ENCODE measurements around the gene NTM. TPM values are rescaled to one million over a fixed set of nuclear protein-coding genes. Genes with fewer than 3 reads are reported as not detected.

The NTM gene
- total and polyA plus RNA-seq, 7 donors = 0.07 to 1.1 (median 0.22) TPM; not detected in 2

DNA sequence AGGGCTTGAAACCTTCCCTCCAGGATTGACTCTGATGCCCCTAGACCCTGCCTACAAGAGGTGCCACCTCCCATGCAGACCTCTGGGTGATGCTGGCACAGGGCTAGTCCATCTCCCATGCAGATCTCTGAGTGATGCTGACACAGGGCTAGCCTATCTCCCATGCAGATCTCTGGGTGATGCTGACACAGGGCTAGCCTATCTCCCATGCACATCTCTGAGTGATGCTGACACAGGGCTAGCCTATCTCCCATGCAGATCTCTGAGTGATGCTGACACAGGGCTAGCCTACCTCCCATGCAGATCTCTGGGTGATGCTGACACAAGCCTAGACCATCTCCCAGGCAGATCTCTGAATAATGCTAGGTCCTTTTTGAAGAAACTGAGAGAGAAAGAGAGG lies 321.7 kb downstream of the NTM start:
- peaks cover 0 to 21% (median 0%) of the 10 kb centered on the region in 3 donors for H3K27me3 ChIP-seq (ENCODE audit: insufficient read depth in 3 of 3, low read length in 2 of 3)
- no peaks in the 10 kb centered on the region for H3K9me3 ChIP-seq
- no peaks in the 10 kb centered on the region for H3K36me3 ChIP-seq (ENCODE audit: insufficient read depth in 1 of 2, low read depth in 1 of 2)
- no peak overlapping the region for H3K27ac ChIP-seq
- DNase-seq (no peak), ATAC-seq (no peak)
- no peaks in the 10 kb centered on the region for H3K4me1 ChIP-seq
- TF ChIP-seq, protein P1, sequence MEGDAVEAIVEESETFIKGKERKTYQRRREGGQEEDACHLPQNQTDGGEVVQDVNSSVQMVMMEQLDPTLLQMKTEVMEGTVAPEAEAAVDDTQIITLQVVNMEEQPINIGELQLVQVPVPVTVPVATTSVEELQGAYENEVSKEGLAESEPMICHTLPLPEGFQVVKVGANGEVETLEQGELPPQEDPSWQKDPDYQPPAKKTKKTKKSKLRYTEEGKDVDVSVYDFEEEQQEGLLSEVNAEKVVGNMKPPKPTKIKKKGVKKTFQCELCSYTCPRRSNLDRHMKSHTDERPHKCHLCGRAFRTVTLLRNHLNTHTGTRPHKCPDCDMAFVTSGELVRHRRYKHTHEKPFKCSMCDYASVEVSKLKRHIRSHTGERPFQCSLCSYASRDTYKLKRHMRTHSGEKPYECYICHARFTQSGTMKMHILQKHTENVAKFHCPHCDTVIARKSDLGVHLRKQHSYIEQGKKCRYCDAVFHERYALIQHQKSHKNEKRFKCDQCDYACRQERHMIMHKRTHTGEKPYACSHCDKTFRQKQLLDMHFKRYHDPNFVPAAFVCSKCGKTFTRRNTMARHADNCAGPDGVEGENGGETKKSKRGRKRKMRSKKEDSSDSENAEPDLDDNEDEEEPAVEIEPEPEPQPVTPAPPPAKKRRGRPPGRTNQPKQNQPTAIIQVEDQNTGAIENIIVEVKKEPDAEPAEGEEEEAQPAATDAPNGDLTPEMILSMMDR (IDR thresholded peaks at IDR 0.05) = no peak
- H3K4me3 ChIP-seq = no peak overlapping the region
- intact Hi-C loops (cut with DNase I) = no loop called here

DNA sequence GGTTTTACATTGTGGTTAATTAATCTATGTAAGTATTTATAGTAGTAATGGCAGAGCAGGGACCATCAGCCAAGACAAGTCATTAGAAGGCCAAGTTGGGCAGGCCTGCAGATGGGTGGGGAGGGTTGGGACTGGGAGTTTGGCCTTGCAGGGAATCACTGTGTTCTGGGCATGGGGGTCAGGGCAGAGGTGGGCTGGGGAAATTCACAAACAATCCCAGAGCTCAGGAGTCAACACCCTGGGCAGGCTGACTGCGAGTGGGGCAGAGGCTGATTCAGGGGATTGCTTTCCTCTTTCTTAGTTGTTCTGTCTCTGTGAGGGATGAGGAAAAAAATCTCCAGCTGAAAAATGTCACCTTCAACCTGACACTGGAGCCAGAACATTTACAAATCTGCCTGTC lies 322.5 kb downstream of the NTM start:
- Histone ChIP-seq H3K36me3 (ENCODE audit: insufficient read depth in 1 of 2, low read depth in 1 of 2) (no peaks in the 10 kb centered on the region), H3K27me3 (ENCODE audit: insufficient read depth in 3 of 3, low read length in 2 of 3) (peaks cover 0 to 21% (median 0%) of the 10 kb centered on the region in 3 donors)

DNA sequence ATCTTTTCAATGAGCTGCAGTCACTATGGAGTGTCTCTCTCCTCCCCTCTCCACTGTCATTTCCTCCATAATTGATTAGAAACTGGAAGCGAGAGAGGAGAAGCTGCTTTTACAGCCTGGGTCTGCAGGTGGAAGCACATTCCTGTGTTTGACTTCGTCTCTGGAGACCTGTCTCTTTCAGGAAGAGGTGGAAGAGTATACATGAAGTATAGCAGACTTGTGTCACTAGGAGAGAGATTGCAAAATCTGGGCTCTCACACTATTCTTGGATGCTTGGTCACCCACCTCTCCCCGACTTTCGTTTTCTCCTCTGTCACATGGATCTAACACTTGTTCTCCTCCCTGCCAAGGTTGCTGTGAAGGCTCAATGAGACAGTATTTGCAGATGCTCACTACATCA lies 323.3 kb downstream of the NTM start:
- no peak for ATAC-seq
- Histone ChIP-seq H3K9me3 (no peaks in the 10 kb centered on the region), H3K36me3 (ENCODE audit: insufficient read depth in 1 of 2, low read depth in 1 of 2) (no peaks in the 10 kb centered on the region), H3K27me3 (ENCODE audit: insufficient read depth in 3 of 3, low read length in 2 of 3) (peaks cover 0 to 21% (median 0%) of the 10 kb centered on the region in 3 donors), H3K4me1 (no peaks in the 10 kb centered on the region), H3K27ac (no peak overlapping the region), H3K4me3 (no peak overlapping the region)
- no peak for DNase-seq
- intact Hi-C loops (cut with DNase I) = no loop called here
- 74 to 76% (median 75%) methylated on average over 4 of the region's 4 CpGs for WGBS, 3 donors
- TF ChIP-seq, protein P1 (IDR thresholded peaks at IDR 0.05) = no peak

More for the DNA sequence above, 322.5 kb downstream of the NTM start:
- ATAC-seq (no peak), DNase-seq (no peak)
- WGBS, 3 donors = 71 to 92% (median 79%) methylated on average over 1 of the region's 1 CpG
- H3K27ac ChIP-seq = no peak overlapping the region
- no peak overlapping the region for H3K4me3 ChIP-seq
- TF ChIP-seq, protein P1 (IDR thresholded peaks at IDR 0.05) = no peak
- H3K4me1 ChIP-seq = no peaks in the 10 kb centered on the region
- intact Hi-C loops (cut with DNase I) = no loop called here
- H3K9me3 ChIP-seq = no peaks in the 10 kb centered on the region

DNA sequence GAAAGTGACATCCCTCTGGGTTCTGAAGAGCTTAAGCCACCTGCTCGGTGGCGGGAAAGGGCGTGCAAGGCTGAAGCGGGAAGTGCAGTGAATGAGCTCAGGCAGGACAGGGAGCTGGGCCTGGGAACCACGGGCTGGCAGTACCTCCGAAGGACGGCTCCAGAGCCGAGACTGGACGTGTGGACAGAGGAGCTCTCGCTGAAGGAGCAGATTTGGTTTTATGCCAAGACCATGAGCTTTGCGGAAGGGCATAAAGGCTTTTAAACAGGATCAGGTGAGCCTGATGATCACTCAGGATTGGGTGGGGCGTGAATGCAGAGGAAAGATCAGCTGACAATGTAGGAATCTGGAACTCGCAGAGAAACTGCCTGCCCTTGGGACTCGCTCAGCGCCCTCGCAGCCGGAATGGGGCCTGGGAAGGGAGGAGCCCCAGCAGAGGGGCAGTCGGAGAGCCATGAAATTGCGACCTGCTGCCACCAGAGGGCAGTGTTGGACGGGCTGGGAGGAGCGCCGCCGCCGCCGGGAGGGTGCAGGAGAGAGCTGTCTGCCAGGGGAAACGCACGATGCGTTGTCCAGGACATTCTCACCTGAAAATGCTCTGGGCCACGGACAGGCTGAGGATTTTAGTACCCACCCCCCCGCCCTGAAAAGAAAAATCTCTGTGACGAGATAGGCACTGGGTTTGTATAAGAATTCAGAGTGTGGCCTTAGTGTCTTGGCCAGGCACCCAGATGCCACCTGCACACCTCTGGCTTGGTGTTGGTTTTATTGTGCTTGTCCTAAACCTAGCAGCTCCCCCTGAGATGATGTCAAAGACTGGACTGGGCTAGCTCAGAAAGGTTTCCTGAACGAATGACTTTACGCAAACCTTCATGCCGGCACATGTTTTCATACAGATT lies 324.4 kb downstream of the NTM start:
- no peak overlapping the region for H3K4me3 ChIP-seq
- H3K27me3 ChIP-seq (ENCODE audit: insufficient read depth in 3 of 3, low read length in 2 of 3) = peaks cover 0 to 21% (median 0%) of the 10 kb centered on the region in 3 donors
- ATAC-seq (peak; percentile 75 to 95 (median 90)), DNase-seq (peak; percentile 78 to 86)
- no peaks in the 10 kb centered on the region for H3K36me3 ChIP-seq (ENCODE audit: insufficient read depth in 1 of 2, low read depth in 1 of 2)
- no peaks in the 10 kb centered on the region for H3K4me1 ChIP-seq
- TF ChIP-seq, protein P1 (IDR thresholded peaks at IDR 0.05) = peak; percentile 83
- 22 to 23% (median 23%) methylated on average over 34 of the region's 34 CpGs for WGBS, 3 donors
- intact Hi-C loops (cut with DNase I) = no loop called here
- H3K27ac ChIP-seq = no peak overlapping the region
- no peaks in the 10 kb centered on the region for H3K9me3 ChIP-seq

Data from psoas muscle (tissue), 8 donors.